Measurements from ENCODE around the gene SNX18. TPM values are rescaled to one million over a fixed set of nuclear protein-coding genes. Genes with fewer than 3 reads are reported as not detected.

Gene SNX18
- total and polyA plus RNA-seq, 10 of the 15 experiments (the other 5 are each of a cell fraction or from before 2014, with no cell fraction given), result 0.27 to 1.7 (median 0.47) TPM

GRCh38 chr5:54590824-54591223 lies 73.3 kb downstream of the SNX18 start:
- no peak overlapping the region for H3K4me2 ChIP-seq (ENCODE audit: control insufficient read depth, insufficient read depth)
- H3K27me3 ChIP-seq (replicated peaks in 1 of 2; ENCODE audit: control insufficient read depth in 2 of 2, insufficient read depth in 2 of 2, low read length in 1 of 2), result no peaks in the 10 kb centered on the region; a peak in 1 of 4 replicates
- H3K27ac ChIP-seq (ENCODE audit: control insufficient read depth, insufficient read depth), result no peak overlapping the region
- POLR2A ChIA-PET, result no interaction called here
- TF ChIP-seq RELA (IDR thresholded peaks at IDR 0.05; ENCODE audit: borderline replicate concordance, partially characterized antibody) (no peak), FOS (IDR thresholded peaks at IDR 0.05; ENCODE audit: borderline replicate concordance, extremely low read depth, insufficient read length) (no peak), CEBPZ (IDR thresholded peaks at IDR 0.05; ENCODE audit: low read depth, low read length) (no peak), ZNF24 (IDR thresholded peaks at IDR 0.05) (no peak), ELK1 (IDR thresholded peaks at IDR 0.05; ENCODE audit: low read depth, low read length) (no peak), SP1 (IDR thresholded peaks at IDR 0.05; ENCODE audit: low read depth, low read length) (no peak), ZBTB33 (IDR thresholded peaks at IDR 0.05) (no peak), TBL1XR1 (IDR thresholded peaks at IDR 0.05; ENCODE audit: low read depth, low read length) (no peak), PAX5 (IDR thresholded peaks at IDR 0.05; ENCODE audit: borderline replicate concordance, low read depth, low read length) (no peak), SRF (IDR thresholded peaks at IDR 0.05; ENCODE audit: low read depth in 2 of 2, low read length in 2 of 2) (no peak), EZH2 (IDR thresholded peaks at IDR 0.05; ENCODE audit: borderline replicate concordance, control insufficient read depth, low read depth, low read length) (no peak), RELB (IDR thresholded peaks at IDR 0.05; ENCODE audit: low read depth) (no peak)
- in situ Hi-C loops (cut with MboI) (no loop called here), intact Hi-C loops (cut with micrococcal nuclease; ENCODE audit: unreplicated experiment) (no loop called here)
- RAD21 ChIA-PET (ENCODE audit: unreplicated experiment), result no interaction called here
- FAIRE-seq (no peak), ATAC-seq (no peak), DNase-seq (ENCODE audit: low read depth, low spot score) (no peak)
- no peaks in the 10 kb centered on the region for H3K79me2 ChIP-seq (ENCODE audit: control insufficient read depth, insufficient read depth, low read length)
- H3K36me3 ChIP-seq (ENCODE audit: control insufficient read depth in 2 of 2, insufficient read depth in 2 of 2, low read length in 1 of 2), result no peaks in the 10 kb centered on the region
- H3K9ac ChIP-seq (ENCODE audit: control insufficient read depth, insufficient read depth, low read length), result no peak overlapping the region
- no peaks in the 10 kb centered on the region for H3K4me1 ChIP-seq (ENCODE audit: control insufficient read depth, insufficient read depth, low read length)
- H3K4me3 ChIP-seq, result no peak overlapping the region
- H4K20me1 ChIP-seq (ENCODE audit: control insufficient read depth, insufficient read depth), result no peaks in the 10 kb centered on the region
- SMC1A ChIA-PET (ENCODE audit: uncharacterized antibody, unreplicated experiment), result no interaction called here
- no peaks in the 10 kb centered on the region; the same call in 2 of the 3 replicates for H3K9me3 ChIP-seq (replicated peaks; ENCODE audit: control insufficient read depth, insufficient read depth, low read length)
- no TSS peak for BruUV-seq (replicated peaks)
- WGBS (ENCODE audit: insufficient coverage, insufficient replicate concordance, low lambda C conversion rate, missing lambda C conversion rate), result 58% methylated on average over 3 of the region's 3 CpGs
- CTCF ChIA-PET, result no interaction called here
- no peak overlapping the region for H2AFZ ChIP-seq (ENCODE audit: control insufficient read depth, low read depth, low read length)
